GM19025 (cell line): ENCODE measurements around the gene ACP4.

Source experiments
- ATAC-seq: cut with Tn5 transposase; IDR thresholded peaks from one replicate; pipeline ENCODE4 v1.9.1; 2021; ENCODE audit warnings: mild to moderate bottlenecking, low read depth, moderate library complexity; ENCODE audit not compliant: unreplicated experiment

Gene ACP4

DNA sequence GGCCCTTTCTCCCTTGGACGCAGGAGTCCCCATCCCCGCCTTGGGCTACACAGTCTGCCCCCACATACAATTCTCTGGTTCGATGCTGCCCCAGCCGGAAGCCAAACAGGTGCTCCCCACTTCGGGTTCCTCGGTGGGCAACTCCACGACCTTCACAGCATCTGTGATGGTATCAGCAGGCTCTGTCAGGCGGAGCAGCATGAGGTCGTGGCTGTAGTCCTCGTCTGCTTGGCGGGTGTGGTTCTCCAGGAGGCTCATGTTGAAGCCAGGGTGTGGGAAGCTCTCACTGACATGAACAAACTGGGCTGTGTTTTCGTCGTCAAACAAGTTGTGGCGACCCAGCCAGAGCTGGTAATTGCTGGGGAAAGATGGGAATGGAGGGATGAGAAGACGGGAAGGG is 29.9 kb downstream of the ACP4 start:
- ATAC-seq: no peak

GRCh38 chr19:50820549-50821247 is 30.5 kb downstream of the ACP4 start:
- no peak for ATAC-seq

DNA sequence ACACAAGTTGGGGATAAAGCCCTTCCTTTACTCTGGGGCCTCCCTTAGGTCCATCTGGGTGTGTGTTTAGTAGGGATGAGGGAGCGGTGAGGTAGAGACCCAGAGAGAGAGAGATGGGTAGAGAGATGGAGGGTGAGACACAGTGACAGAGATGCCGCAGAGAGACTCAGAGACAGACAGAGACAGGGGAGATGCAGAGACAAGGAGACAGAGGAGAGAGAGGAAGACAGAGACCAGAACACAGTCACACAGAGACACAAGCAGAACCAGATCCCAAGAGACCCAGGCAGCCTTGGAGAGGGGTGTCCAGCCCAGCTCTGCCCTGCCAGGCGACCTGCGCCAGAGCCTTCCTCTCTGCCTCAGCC is 31.0 kb downstream of the ACP4 start:
- ATAC-seq: no peak

GRCh38 chr19:50821622-50822021 is 31.4 kb downstream of the ACP4 start:
- no peak for ATAC-seq

DNA sequence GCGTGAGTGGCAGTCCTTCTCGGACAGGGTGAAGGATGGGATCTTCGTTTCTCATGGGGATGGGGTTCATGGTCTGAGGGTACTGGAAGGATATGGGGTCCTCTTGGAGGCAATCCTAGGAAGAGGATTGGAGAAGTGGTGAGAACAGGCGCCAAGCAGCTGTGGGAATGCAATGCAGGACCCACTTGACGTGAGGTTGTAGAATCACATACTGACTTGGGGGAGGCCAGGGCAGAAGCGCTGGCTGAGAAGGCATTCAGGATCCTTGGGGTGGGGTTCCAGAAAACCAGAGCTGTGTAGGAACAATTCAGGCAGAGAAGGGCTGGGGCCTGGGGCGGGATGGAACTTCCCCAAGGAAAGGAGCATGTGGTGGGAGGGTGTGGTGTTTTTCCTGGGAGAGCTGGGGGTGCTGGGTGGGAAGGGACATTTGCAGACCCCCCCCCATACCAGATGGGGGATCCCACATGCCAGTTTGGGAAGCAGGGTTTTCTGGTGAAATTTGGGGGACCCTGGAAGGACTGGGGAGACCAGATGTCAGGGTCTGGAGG is 32.5 kb downstream of the ACP4 start:
- ATAC-seq: no peak

- no peak for ATAC-seq
Observed at GRCh38 chr19:50823389-50824042, 33.3 kb downstream of the ACP4 start, which contains the start of gene KLK1. TSS of gene KLK1 (minus strand) at chr19:50823787. CDS start at chr19:50823748, 39 bp downstream.

GRCh38 chr19:50826492-50827240 is 36.5 kb downstream of the ACP4 start:
- no peak for ATAC-seq

- ATAC-seq: no peak
Observed at GRCh38 chr19:50827476-50827875, 37.3 kb downstream of the ACP4 start.

GRCh38 chr19:50829801-50830200 is 39.6 kb downstream of the ACP4 start:
- ATAC-seq: no peak

DNA sequence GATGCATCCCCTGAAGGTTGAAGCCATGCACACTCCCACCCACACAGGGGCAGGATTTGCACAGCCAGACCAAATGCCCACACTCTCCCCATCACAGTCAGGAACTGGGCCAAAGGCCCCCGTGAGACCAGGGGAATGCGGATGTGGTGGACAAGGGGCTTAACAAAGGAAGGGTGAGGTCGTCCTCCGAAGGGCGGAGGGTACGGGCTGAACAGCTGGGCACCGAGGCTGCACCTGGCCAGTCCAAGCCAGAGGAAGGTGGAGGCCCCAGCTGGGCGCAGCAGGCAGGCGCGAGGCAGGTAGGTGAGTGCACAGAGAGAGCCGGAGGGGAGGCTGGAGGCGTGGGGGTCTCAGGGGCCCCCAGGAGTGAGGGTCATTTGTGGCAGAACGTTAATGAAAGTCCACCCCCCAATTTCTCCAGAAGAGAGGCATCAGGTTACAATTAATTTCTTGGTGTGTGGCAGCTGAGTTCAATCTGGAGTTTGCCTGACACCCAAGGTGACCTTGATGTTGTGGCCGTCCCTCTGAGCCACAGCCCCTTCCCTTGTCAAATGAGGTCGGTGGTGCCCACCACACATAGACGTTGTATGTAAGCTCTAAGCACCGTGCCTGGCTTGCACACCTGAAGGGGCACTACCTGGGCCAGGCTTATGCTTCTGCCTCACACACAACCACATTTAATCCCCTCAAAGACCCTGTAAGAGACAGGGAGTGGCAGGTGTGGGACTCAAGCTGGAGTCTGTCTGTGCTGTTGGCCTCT is 40.2 kb downstream of the ACP4 start:
- no peak for ATAC-seq

DNA sequence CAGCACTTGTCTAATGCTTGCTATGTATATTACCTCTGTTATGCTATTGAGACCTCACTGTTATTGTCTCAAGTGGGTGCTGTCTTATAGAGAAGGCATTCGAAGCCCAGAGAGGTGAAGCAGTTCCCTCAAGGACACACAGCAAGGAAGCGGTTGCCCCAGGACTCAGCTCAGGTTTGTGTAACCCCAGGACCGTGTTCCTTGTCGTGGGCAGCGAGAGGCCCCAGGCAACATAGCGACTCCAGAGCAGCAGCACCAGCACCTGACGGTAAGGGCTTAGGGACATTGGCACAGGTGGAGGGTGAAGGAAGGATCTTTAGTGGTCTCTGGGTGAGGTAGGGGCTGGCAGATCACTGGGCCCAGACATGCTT is 40.8 kb downstream of the ACP4 start:
- ATAC-seq: no peak

DNA sequence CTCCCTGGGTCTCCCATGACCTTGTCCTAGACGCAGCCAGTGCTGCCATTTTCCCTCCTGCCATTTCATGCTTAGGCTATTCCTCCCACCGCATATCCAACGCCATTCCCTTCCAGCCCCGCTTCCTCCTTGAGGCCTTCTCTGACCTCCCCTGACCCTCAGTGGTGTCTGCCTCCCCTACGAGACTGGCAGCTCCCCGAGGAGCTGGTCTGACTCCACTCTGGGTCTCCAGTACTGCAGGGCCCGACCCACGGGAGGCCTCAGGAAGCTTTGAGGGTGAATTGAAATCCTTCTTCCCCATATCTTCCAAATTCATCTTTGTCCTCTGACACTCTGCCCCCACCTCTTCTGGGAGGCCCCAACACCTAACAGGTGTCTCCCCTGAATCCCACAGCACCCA is 42.5 kb downstream of the ACP4 start:
- no peak for ATAC-seq

DNA sequence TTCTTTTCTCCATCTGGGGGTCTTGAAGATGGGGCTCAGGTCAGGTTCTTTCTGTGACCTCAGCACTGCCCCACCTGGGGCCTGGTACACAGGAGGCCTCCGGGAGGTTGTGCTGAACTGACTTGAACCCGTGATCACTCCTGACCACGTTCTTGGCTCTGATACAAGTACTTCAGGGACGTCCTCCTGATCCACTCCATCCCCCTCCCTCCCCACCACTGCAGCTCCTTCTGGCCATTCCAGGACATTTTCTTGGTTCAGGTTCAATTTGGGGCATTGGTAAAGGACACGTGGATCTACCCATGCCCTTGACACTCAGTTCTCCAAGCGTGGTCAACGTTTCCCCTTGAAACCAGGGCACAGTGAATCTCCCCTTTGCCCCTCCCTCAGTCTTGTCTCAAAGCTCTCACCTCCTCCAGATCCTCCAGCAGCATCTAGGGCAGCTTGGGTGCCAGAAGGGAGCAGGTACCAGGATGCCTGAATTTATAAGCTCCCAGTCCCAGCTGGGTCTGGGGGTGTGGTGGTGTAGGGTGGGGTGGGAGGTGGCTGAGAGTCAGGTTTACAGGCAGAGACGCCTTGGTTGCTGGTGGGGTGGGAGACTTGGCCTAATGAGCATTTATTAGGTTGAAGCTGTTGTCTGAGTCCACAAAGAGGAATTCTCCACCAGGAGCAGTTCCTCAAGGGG is 43.0 kb downstream of the ACP4 start, which contains the start of gene KLK15:
KLK15 (minus strand) TSS at position 458 of the 685 bp plus-strand sequence. CDS start 2,082 bp downstream, outside the sequence.
- no peak for ATAC-seq

GRCh38 chr19:50833802-50834167 is 43.6 kb downstream of the ACP4 start:
- no peak for ATAC-seq

GRCh38 chr19:50835103-50835784 is 45.0 kb downstream of the ACP4 start:
- ATAC-seq: no peak

GRCh38 chr19:50835785-50836542 is 45.7 kb downstream of the ACP4 start:
- ATAC-seq: peak; percentile 73

DNA sequence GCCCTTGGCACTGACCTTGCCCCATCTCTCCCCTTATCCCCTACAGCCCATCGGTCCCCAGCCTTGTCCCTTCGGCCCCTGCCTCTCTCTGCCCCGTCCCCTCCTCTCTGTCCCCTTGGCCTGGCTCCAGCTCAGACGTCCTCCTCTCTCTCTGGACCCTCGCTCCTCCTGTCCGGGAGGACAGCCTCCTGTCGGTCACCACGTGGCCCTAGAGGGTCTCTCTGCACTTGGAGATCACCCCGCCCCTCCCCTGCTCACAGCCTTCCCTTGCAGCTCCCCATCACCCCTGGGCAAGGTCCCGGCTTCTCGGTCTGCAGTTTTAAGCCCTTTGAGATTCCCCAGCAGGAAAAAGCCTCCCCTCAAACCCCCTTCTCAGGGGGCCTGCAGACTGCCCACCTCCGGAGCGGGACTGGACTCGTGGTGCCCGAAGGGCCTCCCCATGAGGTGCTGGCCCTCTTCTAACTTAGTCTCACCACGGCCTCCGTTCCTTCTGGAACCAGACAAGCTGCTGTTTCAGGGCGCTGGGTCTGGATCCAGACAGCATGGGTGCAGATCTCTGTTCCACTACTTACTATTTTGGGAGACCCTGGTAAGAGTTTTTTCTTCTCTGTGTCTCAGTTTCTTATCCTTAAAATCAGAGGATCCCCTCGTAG is 46.5 kb downstream of the ACP4 start:
- no peak for ATAC-seq

GRCh38 chr19:50837300-50837699 is 47.1 kb downstream of the ACP4 start:
- no peak for ATAC-seq
